ENCODE measurements around the gene CYBRD1. TPM values are rescaled to one million over a fixed set of nuclear protein-coding genes. Genes with fewer than 3 reads are reported as not detected.
A peak's percentile ranks its signal among the peaks of the same experiment; 100 is the strongest.

CYBRD1 gene
- total and polyA plus RNA-seq, 7 donors: 12.3 to 47.3 (median 15.2) TPM

DNA sequence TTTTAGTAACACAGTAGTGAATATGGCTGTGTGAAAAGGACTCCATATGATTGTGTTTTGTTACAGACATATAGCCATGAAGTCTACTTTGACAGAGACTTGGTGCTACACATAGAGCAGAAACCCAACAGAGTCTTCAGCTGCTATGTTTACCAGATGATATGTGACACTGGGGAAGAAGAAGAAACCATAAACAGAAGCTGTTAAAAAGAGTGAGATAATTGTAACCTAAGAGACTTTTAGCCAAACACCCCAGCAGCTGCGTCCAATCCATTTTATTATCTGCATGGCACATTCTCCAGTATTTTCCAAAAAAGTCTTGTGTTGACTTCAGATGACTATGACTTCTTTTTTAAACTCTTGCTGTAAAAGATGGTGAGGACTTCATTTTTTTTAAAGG, 41.4 kb upstream of the CYBRD1 start:
- TF ChIP-seq, protein P1, sequence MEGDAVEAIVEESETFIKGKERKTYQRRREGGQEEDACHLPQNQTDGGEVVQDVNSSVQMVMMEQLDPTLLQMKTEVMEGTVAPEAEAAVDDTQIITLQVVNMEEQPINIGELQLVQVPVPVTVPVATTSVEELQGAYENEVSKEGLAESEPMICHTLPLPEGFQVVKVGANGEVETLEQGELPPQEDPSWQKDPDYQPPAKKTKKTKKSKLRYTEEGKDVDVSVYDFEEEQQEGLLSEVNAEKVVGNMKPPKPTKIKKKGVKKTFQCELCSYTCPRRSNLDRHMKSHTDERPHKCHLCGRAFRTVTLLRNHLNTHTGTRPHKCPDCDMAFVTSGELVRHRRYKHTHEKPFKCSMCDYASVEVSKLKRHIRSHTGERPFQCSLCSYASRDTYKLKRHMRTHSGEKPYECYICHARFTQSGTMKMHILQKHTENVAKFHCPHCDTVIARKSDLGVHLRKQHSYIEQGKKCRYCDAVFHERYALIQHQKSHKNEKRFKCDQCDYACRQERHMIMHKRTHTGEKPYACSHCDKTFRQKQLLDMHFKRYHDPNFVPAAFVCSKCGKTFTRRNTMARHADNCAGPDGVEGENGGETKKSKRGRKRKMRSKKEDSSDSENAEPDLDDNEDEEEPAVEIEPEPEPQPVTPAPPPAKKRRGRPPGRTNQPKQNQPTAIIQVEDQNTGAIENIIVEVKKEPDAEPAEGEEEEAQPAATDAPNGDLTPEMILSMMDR (IDR thresholded peaks at IDR 0.05): no peak
- Histone ChIP-seq H3K9me3 (no peaks in the 10 kb centered on the region), H3K4me1 (no peaks in the 10 kb centered on the region), H3K4me3 (no peak overlapping the region), H3K27ac (no peak overlapping the region), H3K36me3 (ENCODE audit: insufficient read depth in 1 of 2, low read depth in 1 of 2) (peaks cover 4 to 70% of the 10 kb centered on the region in 2 donors), H3K27me3 (ENCODE audit: insufficient read depth in 3 of 3, low read length in 2 of 3) (no peaks in the 10 kb centered on the region)
- 83 to 95% (median 89%) methylated on average over 1 of the region's 1 CpG for WGBS, 3 donors
- ATAC-seq (no peak), DNase-seq (no peak)
- intact Hi-C loops (cut with DNase I): no loop called here

DNA sequence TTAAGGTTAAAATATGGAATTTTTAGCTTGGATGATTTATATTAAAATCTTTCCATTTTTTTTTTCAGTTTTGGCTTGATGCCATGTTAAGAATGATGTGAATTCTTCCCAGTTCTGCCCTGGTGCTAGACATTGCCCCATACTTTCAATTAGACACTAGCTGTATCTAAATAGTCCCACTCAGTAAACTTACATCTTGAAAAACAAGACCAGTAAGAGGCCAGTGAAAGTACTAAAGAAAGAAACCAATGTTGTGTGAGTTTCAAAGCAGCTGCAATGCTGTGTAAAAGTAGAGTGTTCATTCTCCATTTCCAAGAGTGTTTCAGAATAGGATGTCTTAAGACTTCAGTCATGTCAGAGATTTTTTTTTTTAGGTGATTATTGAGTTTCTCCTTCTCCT, 40.0 kb upstream of the CYBRD1 start:
- H3K4me1 ChIP-seq: no peaks in the 10 kb centered on the region
- ATAC-seq (no peak), DNase-seq (no peak)
- H3K9me3 ChIP-seq: no peaks in the 10 kb centered on the region
- no peaks in the 10 kb centered on the region for H3K27me3 ChIP-seq (ENCODE audit: insufficient read depth in 3 of 3, low read length in 2 of 3)
- no peak overlapping the region for H3K27ac ChIP-seq
- peaks cover 4 to 60% of the 10 kb centered on the region in 2 donors for H3K36me3 ChIP-seq (ENCODE audit: insufficient read depth in 1 of 2, low read depth in 1 of 2)
- intact Hi-C loops (cut with DNase I): no loop called here
- TF ChIP-seq, protein P1 (IDR thresholded peaks at IDR 0.05): no peak
- H3K4me3 ChIP-seq: no peak overlapping the region

DNA sequence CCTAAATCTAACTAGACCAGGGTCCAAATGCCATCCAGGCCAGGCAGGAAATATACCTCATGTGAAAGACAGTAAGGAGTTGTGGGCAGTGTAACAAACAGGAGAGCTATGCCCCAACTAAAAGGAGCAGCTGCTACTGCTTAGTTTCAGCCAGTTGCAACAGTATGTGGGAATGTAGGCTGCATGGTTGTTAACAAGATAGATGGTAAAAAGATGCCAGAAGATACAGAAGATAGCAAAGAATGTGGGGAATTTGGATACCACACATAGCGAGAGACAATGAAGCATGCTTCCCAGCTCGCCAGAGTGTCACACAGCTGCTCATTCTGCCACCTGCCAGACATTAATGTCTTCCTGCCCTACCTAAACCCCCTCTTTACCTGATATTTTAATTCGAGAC, 39.4 kb upstream of the CYBRD1 start:
- intact Hi-C loops (cut with DNase I): no loop called here
- whole genome bisulfite sequencing, 3 donors: 37 to 59% (median 47%) methylated on average over 3 of the region's 3 CpGs
- peak in 1 of 4 donors; percentile 49 for ATAC-seq
- TF ChIP-seq, protein P1 (IDR thresholded peaks at IDR 0.05): no peak
- no peaks in the 10 kb centered on the region for H3K4me1 ChIP-seq
- H3K4me3 ChIP-seq: no peak overlapping the region
- H3K27me3 ChIP-seq (ENCODE audit: insufficient read depth in 3 of 3, low read length in 2 of 3): no peaks in the 10 kb centered on the region
- no peak for DNase-seq
- H3K9me3 ChIP-seq: no peaks in the 10 kb centered on the region
- H3K36me3 ChIP-seq (ENCODE audit: insufficient read depth in 1 of 2, low read depth in 1 of 2): peaks cover 0 to 54% of the 10 kb centered on the region in 2 donors
- no peak overlapping the region for H3K27ac ChIP-seq

DNA sequence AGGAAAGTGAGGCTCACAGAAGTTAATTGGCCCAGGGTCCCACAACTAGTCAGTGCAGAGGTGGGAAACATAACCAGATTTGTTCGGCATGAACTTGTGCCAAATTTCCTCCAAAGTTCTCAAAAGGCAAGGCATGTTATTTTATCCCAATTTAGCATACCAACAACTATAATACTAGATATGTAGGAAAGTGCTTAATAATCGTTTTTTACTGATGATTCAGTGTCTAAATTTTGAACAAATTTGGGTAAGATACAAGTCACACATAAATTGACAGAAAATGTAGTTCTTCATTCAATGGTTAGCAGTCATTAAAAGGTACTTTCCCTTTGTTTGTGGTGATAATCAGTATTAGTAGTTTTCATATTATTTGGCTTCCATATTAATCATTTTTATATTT, 38.5 kb upstream of the CYBRD1 start:
- no peak overlapping the region for H3K4me3 ChIP-seq
- TF ChIP-seq, protein P1 (IDR thresholded peaks at IDR 0.05): no peak
- no peak for DNase-seq
- intact Hi-C loops (cut with DNase I): no loop called here
- no peaks in the 10 kb centered on the region for H3K27me3 ChIP-seq (ENCODE audit: insufficient read depth in 3 of 3, low read length in 2 of 3)
- no peak overlapping the region for H3K27ac ChIP-seq
- 42 to 65% (median 51%) methylated on average over 2 of the region's 2 CpGs for WGBS, 3 donors
- no peaks in the 10 kb centered on the region for H3K9me3 ChIP-seq
- no peak for ATAC-seq
- H3K4me1 ChIP-seq: no peaks in the 10 kb centered on the region
- H3K36me3 ChIP-seq (ENCODE audit: insufficient read depth in 1 of 2, low read depth in 1 of 2): peaks cover 0 to 46% of the 10 kb centered on the region in 2 donors

DNA sequence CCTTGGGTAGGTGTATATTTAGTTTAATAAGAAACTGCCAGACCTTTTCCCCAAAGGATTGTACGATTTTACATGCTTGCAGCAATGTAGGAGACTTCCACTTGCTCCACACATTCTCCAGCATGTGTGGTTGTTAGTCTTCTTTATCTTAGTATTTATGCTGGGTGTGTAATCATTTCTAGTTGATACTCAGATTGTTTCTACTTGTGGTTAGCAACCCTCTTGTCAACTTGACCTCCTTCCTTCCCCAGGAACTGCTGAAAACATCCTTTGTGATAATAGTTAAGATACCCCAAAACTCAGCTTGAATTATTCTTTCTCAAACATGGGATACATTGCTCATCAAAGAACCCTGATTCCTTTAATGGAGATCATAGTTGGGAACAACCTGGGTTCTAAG, 37.2 kb upstream of the CYBRD1 start:
- ATAC-seq (no peak), DNase-seq (no peak)
- TF ChIP-seq, protein P1 (IDR thresholded peaks at IDR 0.05): no peak
- H3K9me3 ChIP-seq: no peaks in the 10 kb centered on the region
- no peak overlapping the region for H3K4me3 ChIP-seq
- no peak overlapping the region for H3K27ac ChIP-seq
- no peaks in the 10 kb centered on the region for H3K4me1 ChIP-seq
- intact Hi-C loops (cut with DNase I): no loop called here
- no peaks in the 10 kb centered on the region for H3K27me3 ChIP-seq (ENCODE audit: insufficient read depth in 3 of 3, low read length in 2 of 3)
- 70 to 92% (median 78%) methylated on average over 1 of the region's 1 CpG for WGBS, 3 donors
- peaks cover 0 to 33% of the 10 kb centered on the region in 2 donors for H3K36me3 ChIP-seq (ENCODE audit: insufficient read depth in 1 of 2, low read depth in 1 of 2)

All from psoas muscle (tissue), 8 donors.